ENCODE measurements around the gene MEF2B. TPM values are rescaled to one million over a fixed set of nuclear protein-coding genes. Genes with fewer than 3 reads are reported as not detected.

Gene MEF2B
- total RNA-seq, 6 experiments from 2014 or later = 0.24 to 2.1 (median 0.97) TPM; not detected in 2

DNA sequence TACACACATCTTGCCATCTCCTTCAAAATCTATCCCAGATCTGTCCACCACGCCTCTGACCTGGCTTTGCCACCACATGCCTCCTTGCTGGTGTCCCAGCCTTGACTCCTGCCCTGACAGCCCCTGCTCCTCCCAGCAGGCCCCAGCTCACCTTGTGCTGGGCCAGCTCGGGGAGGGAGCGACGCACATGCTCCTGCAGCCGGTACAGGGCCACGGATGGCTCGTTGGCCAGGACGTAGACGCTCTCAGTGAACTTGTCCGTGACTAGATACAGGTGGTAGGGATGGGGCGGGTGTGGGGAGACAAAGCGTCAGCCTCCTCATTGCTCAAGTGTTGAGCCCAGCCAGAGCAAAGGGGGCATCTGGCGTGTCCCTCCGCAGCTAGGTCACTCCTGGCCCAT is 16.7 kb upstream of the MEF2B start:
- no peaks in the 10 kb centered on the region for H3K27me3 ChIP-seq
- H3K4me3 ChIP-seq = no peak overlapping the region
- H3K36me3 ChIP-seq = peaks cover 0 to 10% (median 2%) of the 10 kb centered on the region in 4 donors
- H3K27ac ChIP-seq = no peak overlapping the region
- H3K9me3 ChIP-seq = no peaks in the 10 kb centered on the region
- WGBS (ENCODE audit: insufficient coverage, low coverage, low lambda C conversion rate, missing lambda C conversion rate) = 100% methylated on average over 1 of the region's 14 CpGs
- DNase-seq (no peak), ATAC-seq (no peak)
- intact Hi-C loops (cut with DNase I) = loop anchor here in 1 of 2 donors (10.0 kb wide), 1 partner anchor 158 kb away; no protein-coding TSS in a partner anchor
- H3K4me1 ChIP-seq = peaks cover 0 to 13% (median 7%) of the 10 kb centered on the region in 4 donors
- no peak for TF ChIP-seq POLR2A (IDR thresholded peaks at IDR 0.05)
- TF ChIP-seq, protein P1, sequence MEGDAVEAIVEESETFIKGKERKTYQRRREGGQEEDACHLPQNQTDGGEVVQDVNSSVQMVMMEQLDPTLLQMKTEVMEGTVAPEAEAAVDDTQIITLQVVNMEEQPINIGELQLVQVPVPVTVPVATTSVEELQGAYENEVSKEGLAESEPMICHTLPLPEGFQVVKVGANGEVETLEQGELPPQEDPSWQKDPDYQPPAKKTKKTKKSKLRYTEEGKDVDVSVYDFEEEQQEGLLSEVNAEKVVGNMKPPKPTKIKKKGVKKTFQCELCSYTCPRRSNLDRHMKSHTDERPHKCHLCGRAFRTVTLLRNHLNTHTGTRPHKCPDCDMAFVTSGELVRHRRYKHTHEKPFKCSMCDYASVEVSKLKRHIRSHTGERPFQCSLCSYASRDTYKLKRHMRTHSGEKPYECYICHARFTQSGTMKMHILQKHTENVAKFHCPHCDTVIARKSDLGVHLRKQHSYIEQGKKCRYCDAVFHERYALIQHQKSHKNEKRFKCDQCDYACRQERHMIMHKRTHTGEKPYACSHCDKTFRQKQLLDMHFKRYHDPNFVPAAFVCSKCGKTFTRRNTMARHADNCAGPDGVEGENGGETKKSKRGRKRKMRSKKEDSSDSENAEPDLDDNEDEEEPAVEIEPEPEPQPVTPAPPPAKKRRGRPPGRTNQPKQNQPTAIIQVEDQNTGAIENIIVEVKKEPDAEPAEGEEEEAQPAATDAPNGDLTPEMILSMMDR (IDR thresholded peaks at IDR 0.05) = no peak

DNA sequence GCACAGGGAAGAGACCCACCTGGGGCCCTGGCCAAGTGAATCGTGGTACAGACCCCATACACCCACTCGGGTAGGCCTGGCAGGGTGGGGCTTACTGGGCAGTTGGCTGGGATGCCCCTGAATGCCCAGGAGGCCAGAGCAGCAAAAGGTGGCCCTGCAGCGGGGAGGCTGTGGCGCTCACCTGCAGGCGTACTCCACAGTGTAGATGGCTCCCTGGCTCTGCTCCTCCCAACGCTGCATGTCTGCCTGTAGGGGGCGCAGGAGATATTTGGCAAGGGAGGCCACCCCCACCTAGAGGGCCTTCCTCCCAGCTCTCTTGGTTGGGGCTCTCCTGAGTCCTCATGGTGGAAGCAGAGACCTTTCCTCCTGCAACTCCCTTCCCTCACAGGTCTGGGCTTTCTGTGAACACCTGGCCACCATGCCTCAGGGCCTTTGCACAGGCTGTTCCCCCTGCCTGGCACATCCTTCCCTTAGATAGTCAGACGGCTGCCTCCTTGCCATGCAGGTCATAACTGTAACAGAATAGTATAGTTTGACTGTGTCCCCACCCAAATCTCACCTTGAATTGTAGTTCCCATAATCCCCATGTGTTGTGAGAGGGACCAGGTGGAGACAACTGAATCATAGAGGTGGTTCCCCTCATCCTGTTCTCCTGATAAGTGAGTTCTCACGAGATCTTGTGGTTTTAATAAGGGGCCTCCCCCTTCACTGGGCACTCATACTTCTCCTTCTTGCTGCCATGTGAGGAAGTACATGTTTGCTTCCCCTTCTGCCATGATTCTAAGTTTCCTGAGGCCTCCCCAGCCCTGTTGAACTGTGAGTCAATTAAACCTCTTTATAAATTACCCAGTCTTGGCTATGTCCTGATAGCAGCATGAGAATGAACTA is 16.0 kb upstream of the MEF2B start:
- TF ChIP-seq, protein P1 (IDR thresholded peaks at IDR 0.05) = peak; percentile 52 to 61 (median 58)
- TF ChIP-seq POLR2A (IDR thresholded peaks at IDR 0.05) = no peak
- intact Hi-C loops (cut with DNase I) = loop anchor here in 1 of 2 donors (10.0 kb wide), 1 partner anchor 159 kb away; no protein-coding TSS in a partner anchor
- Histone ChIP-seq H3K9me3 (no peaks in the 10 kb centered on the region), H3K4me3 (no peak overlapping the region), H3K4me1 (peaks cover 0 to 10% (median 6%) of the 10 kb centered on the region in 4 donors), H3K36me3 (peaks cover 0 to 10% (median 2%) of the 10 kb centered on the region in 4 donors), H3K27me3 (no peaks in the 10 kb centered on the region), H3K27ac (no peak overlapping the region)
- ATAC-seq (peak; percentile 78 to 87 (median 82)), DNase-seq (peak in 1 of 3 donors; percentile 34)
- 69% methylated on average over 2 of the region's 9 CpGs for WGBS (ENCODE audit: insufficient coverage, low coverage, low lambda C conversion rate, missing lambda C conversion rate)

DNA sequence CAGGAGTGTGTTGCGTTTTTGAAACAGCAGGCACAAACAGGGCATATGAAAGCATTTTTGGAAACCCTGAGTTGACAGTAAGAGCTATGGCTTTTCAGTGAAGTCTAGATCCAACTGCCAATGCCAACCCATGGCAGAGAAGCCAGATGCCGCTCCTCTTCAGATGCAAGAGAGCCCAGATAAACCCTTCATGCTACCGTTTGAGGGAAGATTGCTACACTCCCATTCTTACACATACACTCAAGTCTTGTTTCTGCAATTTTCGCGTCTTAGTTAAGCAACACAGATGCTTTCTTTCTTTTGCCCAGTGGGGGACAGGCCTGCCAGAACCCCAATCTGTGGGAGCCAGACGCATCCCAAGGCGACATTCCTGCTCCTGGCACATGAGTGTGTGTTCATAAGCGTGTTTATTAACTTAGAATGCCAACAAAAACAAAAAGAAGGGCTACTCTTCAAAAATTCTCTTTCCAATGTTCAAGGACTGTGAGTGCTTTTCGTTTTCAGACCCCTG is 11.5 kb upstream of the MEF2B start:
- H3K4me3 ChIP-seq = no peak overlapping the region
- peaks cover 0 to 10% (median 2%) of the 10 kb centered on the region in 4 donors for H3K36me3 ChIP-seq
- H3K9me3 ChIP-seq = no peaks in the 10 kb centered on the region
- no peak overlapping the region for H3K27ac ChIP-seq
- H3K27me3 ChIP-seq = no peaks in the 10 kb centered on the region
- ATAC-seq = no peak
- intact Hi-C loops (cut with DNase I) = loop anchor here in 1 of 2 donors (10.0 kb wide), 1 partner anchor 163 kb away; no protein-coding TSS in a partner anchor
- TF ChIP-seq, protein P1 (IDR thresholded peaks at IDR 0.05) = no peak
- no peak for TF ChIP-seq POLR2A (IDR thresholded peaks at IDR 0.05)
- no peaks in the 10 kb centered on the region for H3K4me1 ChIP-seq
- 90% methylated on average over 5 of the region's 9 CpGs for WGBS (ENCODE audit: insufficient coverage, low coverage, low lambda C conversion rate, missing lambda C conversion rate)
- DNase-seq = no peak

DNA sequence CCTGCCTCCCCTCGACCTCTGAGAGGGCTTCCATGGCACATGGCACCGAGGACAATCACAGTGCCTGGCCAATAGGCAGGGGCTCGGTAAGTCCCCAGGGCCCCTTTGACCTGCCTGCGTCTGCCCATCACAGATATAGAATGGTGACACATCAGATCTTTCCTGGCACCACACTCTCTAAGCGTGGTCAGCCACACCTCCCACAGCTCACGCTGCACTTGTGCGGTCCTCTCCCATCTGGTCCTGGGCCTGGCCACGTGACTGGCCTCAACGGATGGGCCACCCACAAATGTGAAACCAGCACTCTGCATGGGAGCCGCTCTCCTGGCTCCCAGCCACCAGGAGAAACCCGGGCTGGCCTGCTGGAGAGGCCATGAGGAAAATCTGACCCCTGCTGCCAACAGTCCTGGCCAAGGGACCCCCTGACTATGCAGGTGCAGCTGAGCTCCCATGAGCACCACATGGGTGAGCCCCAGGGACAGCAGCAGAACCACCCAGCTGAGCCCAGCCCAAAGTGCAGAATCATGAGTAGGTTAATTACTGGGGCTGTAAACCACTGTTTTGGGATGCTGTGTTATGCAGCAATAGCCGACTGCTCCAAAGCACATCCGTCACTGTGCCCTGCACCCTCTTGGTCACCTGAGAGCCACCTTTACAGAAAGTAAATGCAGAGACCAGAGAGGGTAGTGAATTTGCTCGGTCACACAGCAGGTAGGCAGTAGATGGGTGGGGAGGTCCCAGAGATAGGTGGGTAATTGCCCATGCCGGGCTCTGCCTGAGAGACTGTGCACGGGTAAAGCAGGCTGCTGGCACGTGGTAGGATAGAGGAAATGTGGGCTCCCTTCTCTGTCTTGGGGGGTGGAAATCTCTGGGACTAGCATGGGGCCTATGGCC is 9.7 kb upstream of the MEF2B start:
- TF ChIP-seq, protein P1 (IDR thresholded peaks at IDR 0.05) = no peak
- intact Hi-C loops (cut with DNase I) = loop anchor here in 1 of 2 donors (10.0 kb wide), 1 partner anchor 165 kb away; no protein-coding TSS in a partner anchor
- Histone ChIP-seq H3K36me3 (peaks cover 0 to 10% (median 0%) of the 10 kb centered on the region in 4 donors), H3K27me3 (no peaks in the 10 kb centered on the region), H3K4me3 (no peak overlapping the region), H3K9me3 (no peaks in the 10 kb centered on the region), H3K27ac (no peak overlapping the region), H3K4me1 (peaks cover 0 to 3% (median 0%) of the 10 kb centered on the region in 4 donors)
- WGBS (ENCODE audit: insufficient coverage, low coverage, low lambda C conversion rate, missing lambda C conversion rate) = 98% methylated on average over 6 of the region's 17 CpGs
- DNase-seq (no peak), ATAC-seq (no peak)

Data from right lobe of liver (tissue), 6 donors.